Neutrophil (primary cell): ENCODE measurements around the gene CAMKK2.
A peak's percentile ranks its signal among the peaks of the same experiment; 100 is the strongest.
"Not testable (repeated sequence)": the region's sequence is repeated elsewhere in the genome, so short reads cannot be mapped to it uniquely, and the experiment has no call there.

Experiments used
- H3K27ac ChIP-seq: fragments of 200-600 bp; sonication (generic); 2 replicates; pipeline ENCODE4 v1.5.1; 2016; ENCODE audit warnings: mild to moderate bottlenecking, moderate library complexity
- H3K27me3 ChIP-seq: fragments of 200-600 bp; sonication (generic); 2 replicates; pipeline ENCODE4 v1.6.0; 2016; ENCODE audit warnings: mild to moderate bottlenecking
- H3K36me3 ChIP-seq: fragments of 200-600 bp; sonication (generic); 2 replicates; pipeline ENCODE4 v1.5.1; 2017
- H3K4me1 ChIP-seq, 2 experiments: fragments of 200-600 bp in 1 of 2; sonication (generic) in 1 of 2; 1 replicate in 1 of 2; 2 replicates in 1 of 2; pipeline versions ENCODE4 v1.5.1 to v1.6.1; 2013 to 2016; ENCODE audit warnings: low read depth in 1 of 2, low read length in 1 of 2, mild to moderate bottlenecking in 1 of 2, moderate library complexity in 1 of 2; ENCODE audit not compliant: control insufficient read depth in 1 of 2, insufficient read depth in 1 of 2
- H3K4me3 ChIP-seq, 2 experiments: fragments of 200-600 bp in 1 of 2; sonication (generic) in 1 of 2; 1 replicate in 1 of 2; 2 replicates in 1 of 2; pipeline ENCODE4 v1.5.1; 2013 to 2016; ENCODE audit warnings: low read depth in 1 of 2, low read length in 1 of 2, mild to moderate bottlenecking in 1 of 2, moderate library complexity in 1 of 2
- H3K9me3 ChIP-seq: fragments of 200-600 bp; sonication (generic); 2 replicates; pipeline ENCODE4 v1.5.1; 2016
- TF ChIP-seq, protein P1 (sequence below): fragments of 200-600 bp; sonication (generic); IDR thresholded peaks from 2 replicates; pipeline ENCODE4 v1.5.1; 2016; ENCODE audit warnings: antibody characterized with exemption

Gene CAMKK2

GRCh38 chr12:121261398-121261797, 35.1 kb downstream of the CAMKK2 start:
- TF ChIP-seq, protein P1, sequence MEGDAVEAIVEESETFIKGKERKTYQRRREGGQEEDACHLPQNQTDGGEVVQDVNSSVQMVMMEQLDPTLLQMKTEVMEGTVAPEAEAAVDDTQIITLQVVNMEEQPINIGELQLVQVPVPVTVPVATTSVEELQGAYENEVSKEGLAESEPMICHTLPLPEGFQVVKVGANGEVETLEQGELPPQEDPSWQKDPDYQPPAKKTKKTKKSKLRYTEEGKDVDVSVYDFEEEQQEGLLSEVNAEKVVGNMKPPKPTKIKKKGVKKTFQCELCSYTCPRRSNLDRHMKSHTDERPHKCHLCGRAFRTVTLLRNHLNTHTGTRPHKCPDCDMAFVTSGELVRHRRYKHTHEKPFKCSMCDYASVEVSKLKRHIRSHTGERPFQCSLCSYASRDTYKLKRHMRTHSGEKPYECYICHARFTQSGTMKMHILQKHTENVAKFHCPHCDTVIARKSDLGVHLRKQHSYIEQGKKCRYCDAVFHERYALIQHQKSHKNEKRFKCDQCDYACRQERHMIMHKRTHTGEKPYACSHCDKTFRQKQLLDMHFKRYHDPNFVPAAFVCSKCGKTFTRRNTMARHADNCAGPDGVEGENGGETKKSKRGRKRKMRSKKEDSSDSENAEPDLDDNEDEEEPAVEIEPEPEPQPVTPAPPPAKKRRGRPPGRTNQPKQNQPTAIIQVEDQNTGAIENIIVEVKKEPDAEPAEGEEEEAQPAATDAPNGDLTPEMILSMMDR = no peak
- H3K9me3 ChIP-seq = no peaks in the 10 kb centered on the region
- no peak overlapping the region for H3K4me3 ChIP-seq
- no peaks in the 10 kb centered on the region for H3K4me1 ChIP-seq
- H3K27ac ChIP-seq = peak overlapping the region; percentile 5
- peaks cover 100% of the 10 kb centered on the region for H3K36me3 ChIP-seq
- H3K27me3 ChIP-seq = no peaks in the 10 kb centered on the region

DNA sequence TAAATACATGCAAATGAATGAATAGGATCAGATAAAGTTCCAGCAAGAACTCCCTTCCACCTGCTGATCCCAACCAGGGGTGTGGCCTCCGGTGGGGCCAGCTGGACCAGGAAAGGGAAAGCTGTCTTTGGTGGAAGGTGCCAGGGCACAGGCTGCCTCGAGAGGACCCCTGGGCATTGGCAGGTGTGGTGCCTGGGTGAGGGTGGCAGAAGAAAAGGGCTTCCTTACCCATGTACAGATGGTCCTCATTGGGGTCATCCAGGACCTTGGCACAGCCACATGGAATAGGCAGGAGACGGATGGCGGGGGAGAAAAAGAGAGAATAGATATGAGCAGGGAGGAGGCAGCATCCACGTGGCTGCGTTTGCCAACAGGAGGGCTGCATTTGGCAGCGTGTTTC, 36.4 kb downstream of the CAMKK2 start:
- no peaks in the 10 kb centered on the region for H3K4me1 ChIP-seq
- no peaks in the 10 kb centered on the region for H3K27me3 ChIP-seq
- TF ChIP-seq, protein P1 = no peak
- no peak overlapping the region for H3K27ac ChIP-seq
- no peaks in the 10 kb centered on the region for H3K9me3 ChIP-seq
- no peak overlapping the region for H3K4me3 ChIP-seq
- H3K36me3 ChIP-seq = peaks cover 99% of the 10 kb centered on the region

GRCh38 chr12:121259074-121259473, 37.4 kb downstream of the CAMKK2 start:
- Histone ChIP-seq H3K4me3 (no peak overlapping the region), H3K27ac (no peak overlapping the region), H3K4me1 (no peaks in the 10 kb centered on the region), H3K27me3 (no peaks in the 10 kb centered on the region), H3K9me3 (no peaks in the 10 kb centered on the region), H3K36me3 (peaks cover 98% of the 10 kb centered on the region)
- TF ChIP-seq, protein P1 = no peak

DNA sequence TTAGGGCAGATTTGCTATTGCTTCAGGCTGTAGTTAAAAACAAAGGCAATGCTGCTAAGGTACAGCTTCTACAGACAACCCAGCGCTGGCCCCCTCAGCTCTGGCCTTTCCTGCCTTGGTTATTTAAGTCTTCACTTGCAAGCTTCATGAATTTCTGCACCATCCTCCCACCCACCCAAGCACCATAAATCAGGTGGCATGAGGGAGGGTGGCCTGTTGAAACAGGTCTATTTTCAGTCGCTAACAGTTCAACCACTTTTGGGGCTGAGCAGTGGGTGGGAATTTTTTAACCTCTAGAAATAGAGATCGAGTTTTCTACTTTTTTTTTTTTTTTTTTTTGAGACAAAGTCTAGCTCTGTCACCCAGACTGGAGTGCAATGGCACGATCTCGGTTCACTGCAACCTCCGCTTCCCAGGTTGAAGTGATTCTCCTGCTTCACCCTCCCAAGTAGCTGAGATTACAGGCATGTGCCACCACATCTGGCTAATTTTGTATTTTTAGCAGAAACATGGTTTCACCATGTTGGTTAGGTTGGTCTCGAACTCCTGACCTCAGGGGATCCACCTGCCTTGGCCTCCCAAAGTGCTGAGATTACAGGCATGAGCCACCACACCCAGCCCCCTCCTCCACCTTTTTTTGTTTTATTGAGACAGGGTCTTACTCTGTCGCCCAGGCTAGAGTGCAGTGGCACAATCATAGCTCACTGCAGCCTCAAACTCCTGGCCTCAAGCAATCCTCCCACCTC, 38.6 kb downstream of the CAMKK2 start:
- H3K4me3 ChIP-seq, H3K27me3 ChIP-seq, H3K9me3 ChIP-seq, H3K4me1 ChIP-seq: not testable (repeated sequence)
- H3K36me3 ChIP-seq = peaks cover 98% of the 10 kb centered on the region
- H3K27ac ChIP-seq = peak overlapping the region; percentile 28

DNA sequence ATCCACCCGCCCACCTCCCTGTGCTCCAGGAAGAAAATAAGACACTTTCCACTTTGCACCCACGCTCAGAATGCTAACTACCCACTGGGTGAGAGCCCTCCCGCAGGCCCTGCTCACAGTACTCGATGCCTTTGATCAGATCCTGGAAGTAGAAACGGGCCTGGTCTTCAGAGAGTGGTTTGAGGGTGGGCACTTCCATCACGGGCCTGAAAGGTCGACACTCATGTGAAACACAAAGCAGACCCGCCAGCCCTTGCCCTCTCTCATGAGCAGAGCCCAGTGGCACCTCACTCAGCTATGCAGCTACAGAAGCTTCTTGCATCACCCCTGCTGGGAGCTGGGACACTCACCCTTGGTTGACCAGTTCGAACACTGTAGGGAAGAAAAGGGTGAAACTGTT, 41.1 kb downstream of the CAMKK2 start:
- Histone ChIP-seq H3K27me3 (no peaks in the 10 kb centered on the region), H3K4me3 (no peak overlapping the region), H3K4me1 (no peaks in the 10 kb centered on the region), H3K27ac (peak overlapping the region; percentile 15), H3K9me3 (no peaks in the 10 kb centered on the region), H3K36me3 (peaks cover 98% of the 10 kb centered on the region)
- TF ChIP-seq, protein P1 = no peak

- H3K36me3 ChIP-seq = peaks cover 98% of the 10 kb centered on the region
Measured at GRCh38 chr12:121253638-121254335, 42.7 kb downstream of the CAMKK2 start.

More at GRCh38 chr12:121253638-121254335, 42.7 kb downstream of the CAMKK2 start:
- Histone ChIP-seq H3K4me1 (no peaks in the 10 kb centered on the region), H3K9me3 (no peaks in the 10 kb centered on the region), H3K4me3 (no peak overlapping the region), H3K27ac (no peak overlapping the region), H3K27me3 (no peaks in the 10 kb centered on the region)
- TF ChIP-seq, protein P1 = no peak
